Mononuclear cell (primary cell): ENCODE results near the gene DTX3. TPM values are rescaled to one million over a fixed set of nuclear protein-coding genes. Genes with fewer than 3 reads are reported as not detected.
"Not testable (repeated sequence)": the region's sequence is repeated elsewhere in the genome, so short reads cannot be mapped to it uniquely, and the experiment has no call there.

Source experiments
- H3K27me3 ChIP-seq: 2 replicates; pipeline ENCODE4 v1.6.0; 2011; ENCODE audit warnings: low read length, control low read depth; ENCODE audit not compliant: insufficient read depth
- H3K4me1 ChIP-seq: 2 replicates; pipeline ENCODE4 v1.5.1; 2011; ENCODE audit warnings: mild to moderate bottlenecking, low read length, control low read depth; ENCODE audit not compliant: insufficient read depth
- H3K4me3 ChIP-seq: 2 replicates; pipeline ENCODE4 v1.5.1; 2011; ENCODE audit warnings: mild to moderate bottlenecking, low read length, moderate library complexity
- H3K9me3 ChIP-seq: 2 replicates; pipeline ENCODE4 v1.5.1; 2011; ENCODE audit warnings: low read depth, mild to moderate bottlenecking, control low read depth, low read length
- total RNA-seq: library from RNA; depleted of rRNA; stranded (reverse); fragments of >200 nt; gene quantifications from one replicate; pipeline ENCODE4 v1.2.3, GENCODE V29; 2012

The DTX3 gene
- total RNA-seq, 1 donor: 12.6 TPM

DNA sequence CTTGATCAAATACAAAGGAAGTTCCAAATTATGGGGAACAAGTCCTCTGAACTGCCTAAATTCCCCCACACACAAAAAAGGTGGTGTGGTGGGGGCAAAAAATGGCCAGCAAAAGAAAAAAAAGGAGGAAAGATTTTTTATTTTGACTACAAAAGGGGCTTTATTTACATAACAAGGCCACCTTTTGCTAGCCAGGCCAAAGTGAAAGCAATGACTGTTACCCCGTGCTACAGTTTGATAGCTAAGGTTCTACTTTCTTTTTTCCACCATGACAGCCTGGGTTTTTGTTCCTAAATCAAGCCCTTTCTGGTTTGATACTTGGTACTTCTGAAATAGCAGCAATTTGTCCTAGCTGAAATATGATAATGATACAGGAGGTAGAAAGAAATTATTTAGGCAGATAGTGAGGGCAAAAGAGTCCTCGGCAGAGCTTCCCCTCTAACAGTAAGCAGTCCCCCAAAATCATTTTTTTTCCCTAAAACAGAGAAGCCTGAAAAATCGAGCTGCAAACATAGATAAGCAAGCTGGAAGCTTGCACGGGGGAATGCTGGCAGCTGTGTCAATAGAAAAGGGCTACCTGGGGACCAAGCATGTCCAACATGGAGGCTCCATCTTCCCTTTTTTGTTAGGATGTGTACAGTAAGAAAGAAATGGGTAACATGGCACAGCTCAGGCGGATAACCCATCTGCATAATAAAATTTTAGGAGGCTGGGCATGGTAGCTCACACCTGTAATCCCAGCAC, 37.2 kb downstream of the DTX3 start:
- Histone ChIP-seq H3K4me3 (no peak overlapping the region), H3K27me3 (peaks cover 6% of the 10 kb centered on the region), H3K4me1 (no peaks in the 10 kb centered on the region), H3K9me3 (peaks cover 5% of the 10 kb centered on the region)

DNA sequence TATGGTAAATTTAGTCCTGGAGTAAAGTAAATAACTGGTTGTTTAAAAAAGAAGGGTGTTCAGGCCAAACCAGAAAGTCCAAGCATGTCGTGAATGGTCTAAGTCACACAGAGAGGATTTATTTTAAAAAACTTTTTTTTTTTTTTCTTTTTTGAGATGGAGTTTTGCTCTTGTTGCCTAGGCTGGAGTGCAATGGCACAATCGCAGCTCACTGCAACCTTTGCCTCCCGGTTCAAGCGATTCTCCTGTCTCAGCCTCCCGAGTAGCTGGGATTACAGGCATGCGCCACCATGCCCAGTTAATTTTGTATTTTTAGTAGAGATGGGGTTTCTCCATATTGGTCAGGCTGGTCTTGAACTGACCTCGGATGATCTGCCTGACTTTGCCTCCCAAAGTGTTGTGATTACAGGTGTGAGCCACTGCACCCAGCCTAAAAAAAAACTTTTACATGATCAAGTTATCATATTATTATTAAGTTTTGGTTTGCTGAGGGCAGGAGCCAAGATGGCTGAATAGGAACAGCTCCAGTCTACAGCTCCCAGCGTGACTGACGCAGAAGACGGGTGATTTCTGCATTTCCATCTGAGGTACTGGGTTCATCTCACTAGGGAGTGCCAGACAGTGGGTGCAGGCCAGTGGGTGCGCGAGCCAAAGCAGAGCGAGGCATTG, 41.5 kb downstream of the DTX3 start:
- H3K9me3 ChIP-seq, H3K4me3 ChIP-seq, H3K4me1 ChIP-seq, H3K27me3 ChIP-seq: not testable (repeated sequence)

- H3K4me3 ChIP-seq, H3K9me3 ChIP-seq, H3K27me3 ChIP-seq, H3K4me1 ChIP-seq: not testable (repeated sequence)
Observed at GRCh38 chr12:57646659-57647049, 42.0 kb downstream of the DTX3 start.

DNA sequence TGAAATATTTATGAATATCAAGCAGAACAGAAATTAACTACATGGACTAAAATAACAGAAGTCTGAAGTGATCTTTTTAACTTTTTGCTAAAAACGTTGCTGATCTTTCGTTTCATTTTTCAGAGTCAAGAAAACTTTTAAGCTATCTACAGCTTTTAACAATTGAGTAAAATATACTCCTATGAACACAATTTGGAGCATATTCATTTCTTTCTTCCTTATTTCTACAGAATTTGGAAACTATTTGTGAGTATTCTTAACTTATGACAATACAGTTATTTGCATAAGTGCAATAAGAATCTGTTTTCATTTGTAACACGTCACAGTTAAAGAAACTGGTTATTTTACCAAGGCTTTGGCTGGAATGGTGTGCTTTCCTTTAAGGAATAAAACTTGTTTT, 49.4 kb downstream of the DTX3 start:
- H3K9me3 ChIP-seq: peaks cover 6% of the 10 kb centered on the region

DNA sequence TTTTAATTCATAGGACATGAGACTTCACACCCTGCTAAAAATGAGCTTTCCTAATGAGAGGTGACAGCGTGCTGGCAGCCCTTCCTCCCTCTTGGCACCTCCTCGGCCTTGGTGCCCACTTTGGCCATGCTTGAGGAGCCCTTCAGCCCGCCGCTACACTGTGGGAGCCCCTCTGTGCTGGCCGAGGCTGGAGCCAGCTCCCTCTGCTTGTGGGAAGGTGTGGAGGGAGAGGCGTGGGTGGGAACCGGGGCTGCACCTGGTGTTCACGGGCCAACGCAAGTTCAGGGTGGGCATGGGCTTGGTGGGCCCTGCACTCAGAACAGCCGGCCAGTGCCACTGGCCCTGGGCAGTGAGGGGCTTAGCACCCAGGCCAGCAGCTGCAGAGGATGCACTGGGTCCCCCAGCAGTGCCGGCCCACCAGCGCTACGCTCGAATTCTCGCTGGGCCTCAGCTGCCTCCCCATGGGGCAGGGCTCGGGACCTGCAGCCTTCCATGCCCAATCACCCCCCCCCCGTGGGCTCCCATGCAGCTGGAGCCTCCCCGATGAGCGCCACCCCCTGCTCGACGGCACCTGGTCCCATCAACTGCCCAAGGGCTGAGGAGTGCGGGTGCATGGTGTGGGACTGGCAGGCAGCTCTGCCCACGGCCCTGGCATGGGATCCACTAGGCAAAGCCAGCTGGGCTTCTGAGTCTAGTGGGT, 51.1 kb downstream of the DTX3 start:
- Histone ChIP-seq H3K9me3 (peaks cover 6% of the 10 kb centered on the region), H3K4me3 (no peak overlapping the region), H3K4me1 (no peaks in the 10 kb centered on the region), H3K27me3 (no peaks in the 10 kb centered on the region)

More for the DNA sequence above, 49.4 kb downstream of the DTX3 start:
- no peak overlapping the region for H3K4me3 ChIP-seq
- no peaks in the 10 kb centered on the region for H3K27me3 ChIP-seq
- no peaks in the 10 kb centered on the region for H3K4me1 ChIP-seq

DNA sequence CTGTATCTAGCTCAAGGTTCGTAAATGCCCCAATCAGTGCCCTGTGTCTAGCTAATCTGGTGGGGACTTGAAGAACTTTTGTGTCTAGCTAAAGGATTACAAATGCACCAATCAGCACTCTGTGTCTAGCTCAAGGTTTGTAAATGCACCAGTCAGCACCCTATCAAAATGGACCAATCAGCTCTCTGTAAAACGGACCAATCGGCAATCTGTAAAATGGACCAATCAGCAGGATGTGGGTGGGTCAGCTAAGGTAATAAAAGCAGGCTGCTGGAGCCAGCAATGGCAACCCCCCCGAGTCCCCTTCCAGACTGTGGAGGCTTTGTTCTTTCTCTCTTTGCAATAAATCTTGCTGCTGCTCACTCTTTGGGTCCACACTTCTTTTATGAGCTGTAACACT, 51.8 kb downstream of the DTX3 start:
- H3K4me3 ChIP-seq: not testable (repeated sequence)

DNA sequence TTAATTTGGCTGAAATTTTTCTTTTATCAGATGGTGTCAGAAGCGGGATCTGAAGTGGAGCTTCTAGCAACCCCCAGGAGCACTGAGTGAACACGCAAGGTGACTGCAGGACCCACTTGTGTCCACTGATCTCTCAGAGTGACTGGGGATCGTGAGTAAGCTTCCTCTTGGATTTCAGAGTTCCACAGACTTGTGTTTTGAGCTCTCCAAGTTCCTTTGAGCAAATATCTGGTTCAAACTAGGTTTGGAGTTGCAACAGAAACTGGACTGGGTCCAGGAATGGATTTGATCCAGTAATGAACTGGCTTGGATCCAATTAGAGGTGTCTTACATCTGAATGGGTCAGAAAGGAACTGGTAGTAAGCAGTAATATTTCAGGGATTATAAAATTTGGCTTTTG, 53.1 kb downstream of the DTX3 start:
- no peaks in the 10 kb centered on the region for H3K27me3 ChIP-seq
- no peak overlapping the region for H3K4me3 ChIP-seq
- no peaks in the 10 kb centered on the region for H3K4me1 ChIP-seq
- H3K9me3 ChIP-seq: peaks cover 6% of the 10 kb centered on the region

More for the DNA sequence above, 51.8 kb downstream of the DTX3 start:
- not testable (repeated sequence) for H3K4me1 ChIP-seq, H3K27me3 ChIP-seq, H3K9me3 ChIP-seq

GRCh38 chr12:57658890-57659289, 54.3 kb downstream of the DTX3 start:
- H3K27me3 ChIP-seq: no peaks in the 10 kb centered on the region
- H3K4me1 ChIP-seq: no peaks in the 10 kb centered on the region

More at GRCh38 chr12:57658890-57659289, 54.3 kb downstream of the DTX3 start:
- H3K9me3 ChIP-seq: peaks cover 6% of the 10 kb centered on the region
- H3K4me3 ChIP-seq: no peak overlapping the region

Other genes starting within 250 kb of the DTX3 start
- gene R3HDM2, start 173.8 kb upstream of the DTX3 start, total RNA-seq: 31.3 TPM
- gene INHBC, start 170.0 kb upstream of the DTX3 start, total RNA-seq: 0.10 TPM
- not detected for gene INHBE, start 149.5 kb upstream of the DTX3 start, total RNA-seq
- 0.10 TPM for gene GLI1, start 145.0 kb upstream of the DTX3 start, total RNA-seq
- gene ARHGAP9, start 125.0 kb upstream of the DTX3 start, total RNA-seq: 77.6 TPM
- gene MARS1, start 116.8 kb upstream of the DTX3 start, total RNA-seq: 90.3 TPM
- gene DDIT3, start 84.3 kb upstream of the DTX3 start, total RNA-seq: 130 TPM
- gene MBD6, start 82.0 kb upstream of the DTX3 start, total RNA-seq: 10.6 TPM
- 52.2 TPM for gene DCTN2, start 57.6 kb upstream of the DTX3 start, total RNA-seq
- gene KIF5A, start 54.8 kb upstream of the DTX3 start, total RNA-seq: 0.21 TPM
- 26.0 TPM for gene PIP4K2C, start 13.6 kb upstream of the DTX3 start, total RNA-seq
- 0.31 TPM for gene ARHGEF25, start 6.6 kb downstream of the DTX3 start, total RNA-seq
- gene B4GALNT1, start 28.4 kb downstream of the DTX3 start, total RNA-seq: under 0.01 TPM
- 166 TPM for gene OS9, start 89.3 kb downstream of the DTX3 start, total RNA-seq
- gene AGAP2, start 133.9 kb downstream of the DTX3 start, total RNA-seq: 7.6 TPM
- 7.9 TPM for gene TSPAN31, start 140.2 kb downstream of the DTX3 start, total RNA-seq
- 9.2 TPM for gene CDK4, start 147.5 kb downstream of the DTX3 start, total RNA-seq
- 13.9 TPM for gene MARCHF9, start 150.3 kb downstream of the DTX3 start, total RNA-seq
- gene CYP27B1, start 162.3 kb downstream of the DTX3 start, total RNA-seq: 1.3 TPM
- 2.3 TPM for gene METTL1, start 167.3 kb downstream of the DTX3 start, total RNA-seq
- 1.7 TPM for gene EEF1AKMT3, start 167.8 kb downstream of the DTX3 start, total RNA-seq
- gene TSFM, start 178.0 kb downstream of the DTX3 start, total RNA-seq: 17.2 TPM
- gene AVIL, start 213.9 kb downstream of the DTX3 start, total RNA-seq: 0.52 TPM
- 60.2 TPM for gene CTDSP2, start 241.9 kb downstream of the DTX3 start, total RNA-seq